SKM-1 treated with dmso at 0.1 percent for 144 hours (cell line): Measurements from ENCODE around the gene PPP6R3.

Experiments used
- DNase-seq: peaks from one replicate; lab custom pipeline; 2025; ENCODE audit not compliant: unreplicated experiment; lab: John Stamatoyannopoulos, UW

PPP6R3 gene

GRCh38 chr11:68551223-68551622 lies 90.7 kb downstream of the PPP6R3 start:
- no peak for DNase-seq

GRCh38 chr11:68551777-68552176 lies 91.2 kb downstream of the PPP6R3 start:
- no peak for DNase-seq

- peak; percentile 72 for DNase-seq
Observed at GRCh38 chr11:68552542-68552941, 92.0 kb downstream of the PPP6R3 start.

- DNase-seq: no peak
Observed at GRCh38 chr11:68560216-68560615, 99.7 kb downstream of the PPP6R3 start.

GRCh38 chr11:68563454-68563853 lies 102.9 kb downstream of the PPP6R3 start:
- DNase-seq: no peak

GRCh38 chr11:68564261-68564660 lies 103.7 kb downstream of the PPP6R3 start:
- no peak for DNase-seq

- DNase-seq: no peak
Observed at GRCh38 chr11:68565768-68566167, 105.2 kb downstream of the PPP6R3 start.

GRCh38 chr11:68567553-68567952 lies 107.0 kb downstream of the PPP6R3 start:
- DNase-seq: no peak

- no peak for DNase-seq
Observed at GRCh38 chr11:68569357-68569756, 108.8 kb downstream of the PPP6R3 start.

- DNase-seq: no peak
Observed at GRCh38 chr11:68570691-68571090, 110.1 kb downstream of the PPP6R3 start.

GRCh38 chr11:68574308-68574707 lies 113.8 kb downstream of the PPP6R3 start:
- DNase-seq: no peak

GRCh38 chr11:68575025-68575665 lies 114.6 kb downstream of the PPP6R3 start:
- no peak for DNase-seq

GRCh38 chr11:68579455-68579854 lies 118.9 kb downstream of the PPP6R3 start:
- no peak for DNase-seq

GRCh38 chr11:68581439-68581838 lies 120.9 kb downstream of the PPP6R3 start:
- DNase-seq: no peak

- no peak for DNase-seq
Observed at GRCh38 chr11:68581901-68582300, 121.3 kb downstream of the PPP6R3 start.

GRCh38 chr11:68582416-68583040 lies 122.0 kb downstream of the PPP6R3 start:
- DNase-seq: no peak

- no peak for DNase-seq
Observed at GRCh38 chr11:68583041-68583446, 122.5 kb downstream of the PPP6R3 start.

- peak; percentile 23 for DNase-seq
Observed at GRCh38 chr11:68584097-68584496, 123.5 kb downstream of the PPP6R3 start.

- no peak for DNase-seq
Observed at GRCh38 chr11:68584991-68585524, 124.5 kb downstream of the PPP6R3 start.

GRCh38 chr11:68589547-68590216 lies 129.1 kb downstream of the PPP6R3 start:
- DNase-seq: no peak

- no peak for DNase-seq
Observed at GRCh38 chr11:68591719-68592118, 131.2 kb downstream of the PPP6R3 start.

- no peak for DNase-seq
Observed at GRCh38 chr11:68593441-68593840, 132.9 kb downstream of the PPP6R3 start.
